Fibroblast of pulmonary artery (primary cell): Measurements from ENCODE around the gene CLEC2D.

Experiments
- DNase-seq: peaks from one replicate; pipeline ENCODE4 v3.0.0-alpha.2; 2010; ENCODE audit warnings: low read depth
- H3K4me3 ChIP-seq: replicated peaks from 2 replicates; pipeline ENCODE4 v1.5.1; 2011; ENCODE audit warnings: low read depth, mild to moderate bottlenecking, control low read depth, low read length, moderate library complexity
- CTCF ChIP-seq: IDR thresholded peaks from 2 replicates; pipeline ENCODE4 v1.5.1; 2011; ENCODE audit warnings: mild to moderate bottlenecking, control low read depth, low read length, inconsistent platforms; ENCODE audit errors: missing control alignments

CLEC2D gene, protein sequence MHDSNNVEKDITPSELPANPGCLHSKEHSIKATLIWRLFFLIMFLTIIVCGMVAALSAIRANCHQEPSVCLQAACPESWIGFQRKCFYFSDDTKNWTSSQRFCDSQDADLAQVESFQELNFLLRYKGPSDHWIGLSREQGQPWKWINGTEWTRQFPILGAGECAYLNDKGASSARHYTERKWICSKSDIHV

DNA sequence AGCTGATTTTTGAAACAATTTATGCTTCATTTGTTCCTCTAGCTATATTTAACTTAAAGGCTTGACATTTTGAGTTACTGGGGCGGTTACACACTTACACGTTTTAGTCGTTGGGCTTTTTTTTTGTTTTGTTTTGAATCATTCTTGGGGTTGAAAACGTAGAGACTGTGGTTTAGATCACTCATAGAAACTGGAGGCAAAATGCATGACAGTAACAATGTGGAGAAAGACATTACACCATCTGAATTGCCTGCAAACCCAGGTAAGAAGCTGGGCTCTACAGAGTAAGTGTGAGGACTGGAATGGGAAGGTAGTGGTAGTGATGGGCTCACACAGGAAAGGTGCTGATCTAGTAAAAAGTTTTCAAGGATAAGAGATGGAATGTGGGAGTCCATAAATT, at the start of gene CLEC2D:
TSS of gene CLEC2D (plus strand) at position 180 of the 400 bp plus-strand sequence. CDS start at position 202, 22 bp downstream.
- no peak for DNase-seq
- no peak for TF ChIP-seq CTCF
- H3K4me3 ChIP-seq = no peak within 1 kb of the TSS

- DNase-seq = no peak
- TF ChIP-seq CTCF = no peak
- no peak overlapping the region for H3K4me3 ChIP-seq
Observed at GRCh38 chr12:9625019-9625418, 44.5 kb upstream of the CLEC2D start.

- TF ChIP-seq CTCF = no peak
Observed at GRCh38 chr12:9626291-9626690, 43.2 kb upstream of the CLEC2D start.

DNA sequence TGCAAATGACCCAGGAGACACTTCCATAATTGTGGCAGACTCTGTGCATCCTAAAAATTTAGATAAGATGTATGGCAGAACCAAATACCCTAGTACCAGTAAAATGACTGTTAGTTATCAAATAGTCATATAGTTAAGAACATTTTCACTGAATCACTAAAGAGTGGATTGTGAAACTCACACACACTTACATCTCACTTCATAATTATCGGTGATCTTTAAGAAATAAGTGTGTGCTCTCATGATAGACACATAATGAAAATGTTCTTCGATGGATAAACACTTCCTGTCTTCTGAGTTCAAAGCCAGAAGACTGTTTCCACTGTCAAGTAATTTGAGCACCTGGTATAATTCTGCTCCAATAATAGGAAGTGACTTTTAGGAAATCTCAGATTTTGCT, 42.7 kb upstream of the CLEC2D start:
- TF ChIP-seq CTCF = no peak
- DNase-seq = no peak
- H3K4me3 ChIP-seq = no peak overlapping the region

More at GRCh38 chr12:9626291-9626690, 43.2 kb upstream of the CLEC2D start:
- no peak for DNase-seq
- no peak overlapping the region for H3K4me3 ChIP-seq

- TF ChIP-seq CTCF = no peak
- DNase-seq = no peak
- no peak overlapping the region for H3K4me3 ChIP-seq
Observed at GRCh38 chr12:9632766-9633165, 36.7 kb upstream of the CLEC2D start.

DNA sequence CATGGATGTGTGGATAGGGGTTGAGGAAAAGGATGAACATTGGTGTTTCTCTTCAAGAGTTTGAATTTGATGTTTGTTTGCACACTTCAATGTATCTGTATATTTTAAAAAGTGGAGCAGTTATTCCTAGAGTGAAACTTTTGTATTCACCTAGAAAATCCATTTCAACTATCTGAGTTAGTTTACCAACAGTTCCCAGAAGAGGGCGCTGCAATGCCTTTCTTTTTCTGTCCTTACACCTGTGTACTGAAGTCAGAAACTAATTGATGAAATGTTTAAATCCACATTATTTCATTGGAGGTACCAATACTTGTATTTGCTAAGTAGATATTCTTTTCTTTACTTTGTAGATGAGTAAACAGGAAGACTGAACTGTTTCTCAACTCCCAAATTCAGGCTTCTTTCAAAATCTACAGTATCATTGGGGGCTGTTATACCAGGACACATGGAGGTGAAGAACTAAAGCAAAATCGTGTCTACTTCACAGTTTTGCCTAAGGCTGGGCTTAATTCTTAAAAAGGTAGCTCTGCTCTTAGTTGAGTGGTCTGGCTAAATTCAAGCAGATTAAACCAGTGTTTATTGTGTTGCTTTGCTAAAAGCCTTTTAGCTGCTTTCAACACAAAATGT, 35.2 kb upstream of the CLEC2D start:
- DNase-seq = peak; percentile 74
- no peak overlapping the region for H3K4me3 ChIP-seq
- TF ChIP-seq CTCF = peak; percentile 73
